K562 (cell line): Measurements from ENCODE around the gene USP24.

ENCODE experiments used
- ETS1 ChIP-seq: conservative IDR thresholded peaks from 2 replicates; pipeline ENCODE4 v1.6.1; 2011; ENCODE audit warnings: low read depth, mild to moderate bottlenecking, low read length; ENCODE audit not compliant: control insufficient read depth
- RFX5 ChIP-seq: IDR thresholded peaks from 2 replicates; pipeline ENCODE4 v1.6.1; 2011; ENCODE audit warnings: low read depth, mild to moderate bottlenecking, improper control_type of control experiment, low read length

GRCh38 chr1:55055951-55056631 is 159.1 kb downstream of the USP24 start:
- TF ChIP-seq ETS1 = no peak
- no peak for TF ChIP-seq RFX5
